Ishikawa (cell line): Measurements from ENCODE around the gene CAMTA1.

Source experiments
- CEBPB ChIP-seq: IDR thresholded peaks from 2 replicates; pipeline ENCODE4 v1.6.1; 2012
- CREB1 ChIP-seq: IDR thresholded peaks from 2 replicates; pipeline ENCODE4 v1.6.1; 2012; ENCODE audit warnings: low read depth
- EGR1 ChIP-seq: IDR thresholded peaks from 2 replicates; pipeline ENCODE4 v1.6.1; 2012
- EP300 ChIP-seq: IDR thresholded peaks from 2 replicates; pipeline ENCODE4 v1.6.1; 2012; ENCODE audit warnings: borderline replicate concordance
- FOXM1 ChIP-seq: IDR thresholded peaks from 2 replicates; pipeline ENCODE4 v1.6.1; 2012; ENCODE audit warnings: low read depth, borderline replicate concordance
- MAX ChIP-seq: IDR thresholded peaks from 2 replicates; pipeline ENCODE4 v1.6.1; 2012
- NFIC ChIP-seq: IDR thresholded peaks from 2 replicates; pipeline ENCODE4 v1.6.1; 2012
- RAD21 ChIP-seq: IDR thresholded peaks from 2 replicates; pipeline ENCODE4 v1.6.1; 2012; ENCODE audit warnings: low read depth
- REST ChIP-seq: IDR thresholded peaks from 2 replicates; pipeline ENCODE4 v1.6.1; 2012; ENCODE audit warnings: low read depth, mild to moderate bottlenecking
- TAF1 ChIP-seq: IDR thresholded peaks from 2 replicates; pipeline ENCODE4 v1.6.1; 2012; ENCODE audit warnings: low read depth, mild to moderate bottlenecking
- TCF12 ChIP-seq: IDR thresholded peaks from 2 replicates; pipeline ENCODE4 v1.6.1; 2012; ENCODE audit warnings: low read depth
- TEAD4 ChIP-seq: IDR thresholded peaks from 2 replicates; pipeline ENCODE4 v1.6.1; 2012
- USF1 ChIP-seq: IDR thresholded peaks from 2 replicates; pipeline ENCODE4 v1.6.1; 2012
- YY1 ChIP-seq: IDR thresholded peaks from 2 replicates; pipeline ENCODE4 v1.6.1; 2012; ENCODE audit warnings: low read depth
- ZBTB7A ChIP-seq: IDR thresholded peaks from 2 replicates; pipeline ENCODE4 v1.6.1; 2012; ENCODE audit warnings: low read depth

CAMTA1 gene

GRCh38 chr1:7432102-7432899 is 647.0 kb downstream of the CAMTA1 start:
- TF ChIP-seq EP300 (no peak), TEAD4 (no peak), YY1 (no peak), RAD21 (no peak), TAF1 (no peak), ZBTB7A (no peak), FOXM1 (no peak), CREB1 (no peak), REST (no peak), CEBPB (no peak), USF1 (no peak), MAX (no peak), TCF12 (no peak), EGR1 (no peak)

- TF ChIP-seq USF1 (no peak), CREB1 (no peak), REST (no peak), MAX (no peak)
Measured at GRCh38 chr1:7432900-7433380, 647.7 kb downstream of the CAMTA1 start.

GRCh38 chr1:7434566-7434965 is 649.3 kb downstream of the CAMTA1 start:
- TF ChIP-seq RAD21 (no peak), EGR1 (no peak), TEAD4 (no peak), TAF1 (no peak), EP300 (no peak), YY1 (no peak), TCF12 (no peak), MAX (no peak), NFIC (no peak), ZBTB7A (no peak), USF1 (no peak), REST (no peak), CREB1 (no peak)
